T-helper 9 cell (primary cell): Measurements from ENCODE around the gene NSUN7.
"Not testable (repeated sequence)": the region's sequence is repeated elsewhere in the genome, so short reads cannot be mapped to it uniquely, and the experiment has no call there.

Experiments
- DNase-seq: peaks from one replicate; pipeline ENCODE4 v3.0.0-alpha.2; 2020
- total RNA-seq, 2 donors: gene quantifications; one replicate each; lab custom pipeline; 2026; lab: John Stamatoyannopoulos, UW

Gene NSUN7, protein sequence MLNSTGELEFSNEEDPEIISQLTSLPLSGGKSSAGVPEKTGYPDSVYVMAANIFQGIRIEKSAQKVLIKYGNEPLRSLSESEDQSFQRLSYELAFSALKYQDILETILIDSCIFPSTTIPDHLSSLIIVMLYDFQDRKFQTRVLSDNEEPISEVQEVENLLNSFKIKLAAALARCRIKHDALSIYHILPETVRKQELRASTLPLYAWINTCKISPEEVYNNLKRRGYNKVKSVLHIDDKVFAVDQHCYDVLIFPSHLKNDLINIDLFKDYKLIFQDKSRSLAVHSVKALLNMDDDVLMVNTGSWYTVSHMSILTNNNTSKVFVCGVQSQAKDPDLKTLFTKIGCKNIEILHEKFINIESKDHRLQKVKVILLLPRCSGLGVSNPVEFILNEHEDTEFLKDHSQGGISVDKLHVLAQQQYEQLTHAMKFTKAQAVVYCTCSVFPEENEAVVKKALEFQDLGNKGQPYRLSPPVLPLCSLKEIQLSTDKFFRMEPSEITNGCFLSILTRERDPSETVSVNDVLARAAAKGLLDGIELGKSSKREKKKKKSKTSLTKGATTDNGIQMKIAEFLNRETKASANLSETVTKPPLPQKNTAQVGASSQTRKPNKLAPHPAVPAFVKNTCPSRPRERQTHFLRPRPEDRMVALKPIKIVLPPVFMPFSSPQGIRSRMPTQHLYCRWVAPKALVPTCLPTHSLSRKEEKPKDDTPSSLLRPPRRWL
- 0 reads per million in 2 donors for total RNA-seq

DNA sequence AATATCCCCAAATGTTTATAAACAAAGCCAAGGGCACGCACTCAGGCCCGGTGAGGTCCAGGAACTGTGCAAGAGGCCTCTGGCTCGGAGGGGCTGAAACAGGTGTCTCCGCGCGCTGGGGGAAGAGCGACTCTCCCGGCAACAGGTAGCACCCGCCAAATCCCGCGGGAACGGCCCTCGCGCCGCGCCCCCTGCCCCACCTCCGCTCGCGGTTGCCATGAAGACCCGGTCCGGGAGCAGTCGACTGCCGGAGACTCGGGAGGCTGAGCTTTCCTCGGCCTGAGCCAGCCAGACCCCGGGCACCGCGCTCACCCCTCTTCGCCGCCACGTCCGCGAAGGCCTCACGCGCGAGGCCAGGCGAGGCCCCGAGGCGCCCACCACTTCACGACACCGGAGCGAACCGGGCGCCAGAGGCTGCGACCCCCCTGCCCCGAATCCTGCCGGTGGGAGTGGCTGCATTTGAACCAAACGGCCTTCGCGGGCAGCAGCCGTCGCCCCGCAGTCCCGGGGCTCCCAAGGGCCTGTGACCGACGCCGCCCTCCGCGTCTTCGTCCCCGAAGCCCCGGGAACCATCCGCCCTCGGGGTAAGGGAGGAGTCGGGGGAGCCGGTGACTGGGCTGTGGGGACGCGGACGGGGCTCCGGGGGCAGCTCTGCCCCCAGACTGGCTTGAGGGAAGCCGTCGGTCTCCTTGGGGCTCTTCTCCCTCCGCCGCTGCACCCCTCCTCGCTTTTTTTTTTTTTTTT, at the start of gene NSUN7:
TSS of gene NSUN7 (plus strand) at position 239 of the 744 bp plus-strand sequence. CDS start 739 bp downstream, outside the sequence.
- DNase-seq, result no peak

DNA sequence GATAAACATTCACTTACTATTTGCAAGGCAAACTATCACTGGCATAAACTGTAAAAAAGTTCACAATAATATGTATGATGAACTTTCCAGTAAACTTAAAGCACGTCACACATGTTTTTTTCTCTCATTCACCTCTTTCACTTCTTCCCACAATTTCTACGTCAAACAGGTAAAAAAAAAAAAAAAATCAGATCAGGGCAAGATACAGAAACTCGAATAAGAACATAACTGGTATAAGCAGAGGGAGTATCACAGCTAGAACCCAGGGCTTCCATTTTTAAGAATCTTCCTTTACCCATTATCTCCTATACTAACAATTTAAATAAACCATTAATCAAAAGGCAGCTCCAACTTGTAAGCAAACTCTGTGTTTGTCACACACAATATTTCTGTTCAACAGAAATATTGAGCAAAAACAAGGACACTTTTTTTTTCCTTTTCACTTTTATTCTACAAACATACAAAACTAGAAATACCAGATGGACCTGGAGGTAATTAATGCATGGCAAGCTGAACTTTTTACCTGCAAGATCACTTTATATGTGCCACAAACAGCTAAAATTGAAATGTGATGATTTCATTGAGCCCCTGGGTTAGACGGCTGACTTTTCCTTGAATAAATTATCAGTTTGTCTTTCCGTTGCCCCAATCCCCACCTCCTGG, 47.5 kb upstream of the NSUN7 start:
- no peak for DNase-seq

DNA sequence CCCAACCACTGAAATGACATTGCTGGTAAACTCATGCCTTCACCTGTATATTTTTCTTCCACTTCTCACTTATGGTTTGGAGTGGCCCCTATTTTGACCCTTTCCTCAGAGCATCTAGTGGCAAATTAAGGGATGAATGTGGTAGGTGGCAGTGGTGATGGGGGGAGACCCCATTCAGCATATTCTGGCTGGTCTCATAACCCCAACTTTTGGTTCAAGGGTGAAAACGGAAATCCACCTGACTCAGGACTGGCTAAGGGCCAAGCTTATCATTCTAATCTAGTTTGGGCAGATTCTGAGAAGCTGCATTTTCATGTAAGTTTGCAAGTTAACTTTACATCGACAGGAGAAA, 47.0 kb upstream of the NSUN7 start:
- DNase-seq, result no peak

DNA sequence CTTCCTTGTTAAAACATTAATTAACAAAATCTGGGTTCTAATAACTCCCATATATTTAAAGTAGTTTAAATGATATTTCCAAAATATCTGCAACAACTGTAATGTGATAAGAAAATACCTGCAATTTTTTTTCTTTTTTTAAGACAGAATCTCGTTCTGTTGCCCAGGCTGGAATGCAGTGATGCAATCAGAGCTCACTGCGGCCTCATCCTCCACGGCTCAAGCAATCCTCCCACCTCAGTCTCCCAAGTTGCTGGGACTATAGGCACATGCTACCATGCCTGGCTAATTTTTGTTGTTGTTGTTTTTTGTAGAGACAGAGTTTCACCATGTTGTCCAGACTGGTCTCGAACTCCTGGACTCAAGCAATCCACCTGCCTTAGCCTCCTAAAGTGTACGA, 45.7 kb upstream of the NSUN7 start:
- no peak for DNase-seq

DNA sequence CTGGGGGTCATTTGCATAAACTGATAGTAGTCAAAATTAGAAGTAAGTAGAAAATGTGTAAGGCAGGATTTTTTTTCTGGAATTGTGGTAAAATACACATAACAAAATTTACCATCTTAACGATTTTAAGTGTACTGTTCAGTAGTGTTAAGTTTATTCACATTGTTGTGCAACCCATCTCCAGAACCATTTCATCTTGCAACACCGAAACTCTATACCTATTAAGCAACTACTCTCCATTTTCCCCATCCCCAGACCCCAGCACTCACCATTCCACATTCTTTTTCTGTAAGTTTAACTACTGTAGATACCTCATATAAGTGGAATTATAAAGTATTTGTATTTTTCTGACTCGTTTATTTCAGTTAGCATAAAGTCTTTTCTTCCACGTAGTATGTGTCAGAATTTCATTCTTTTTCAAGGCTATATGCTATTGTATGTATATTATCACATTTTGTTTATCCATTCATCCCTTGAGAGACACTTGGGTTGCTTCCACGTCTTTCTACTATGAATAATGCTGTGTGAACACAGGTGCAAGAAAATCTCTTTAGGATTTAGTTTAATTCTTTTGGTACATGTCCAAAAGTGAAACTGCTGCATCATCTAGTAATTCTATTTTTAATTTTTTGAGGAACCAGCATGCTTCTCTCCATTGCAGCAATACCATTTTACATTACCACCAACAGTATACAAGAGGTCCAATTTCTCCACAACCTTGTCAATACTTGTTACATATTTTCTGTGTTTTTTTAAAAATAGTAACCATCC, 39.1 kb upstream of the NSUN7 start:
- no peak for DNase-seq

DNA sequence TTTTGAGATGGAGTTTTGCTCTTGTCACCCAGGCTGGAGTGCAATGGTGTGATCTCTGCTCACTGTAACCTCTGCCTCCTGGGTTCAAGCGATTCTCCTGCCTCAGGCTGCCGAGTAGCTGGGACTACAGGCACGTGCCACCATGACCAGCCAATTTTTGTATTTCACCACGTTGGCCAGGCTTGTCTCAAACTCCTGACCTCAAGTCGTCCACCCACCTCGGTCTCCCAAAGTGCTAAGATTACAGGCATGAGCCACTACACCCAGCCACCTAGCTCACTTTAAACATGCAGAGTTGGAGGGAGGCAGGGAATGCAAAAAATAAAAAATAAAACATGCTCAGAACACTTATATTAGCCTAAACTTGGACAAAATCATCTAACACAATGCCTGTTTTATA, 36.8 kb upstream of the NSUN7 start:
- not testable (repeated sequence) for DNase-seq

DNA sequence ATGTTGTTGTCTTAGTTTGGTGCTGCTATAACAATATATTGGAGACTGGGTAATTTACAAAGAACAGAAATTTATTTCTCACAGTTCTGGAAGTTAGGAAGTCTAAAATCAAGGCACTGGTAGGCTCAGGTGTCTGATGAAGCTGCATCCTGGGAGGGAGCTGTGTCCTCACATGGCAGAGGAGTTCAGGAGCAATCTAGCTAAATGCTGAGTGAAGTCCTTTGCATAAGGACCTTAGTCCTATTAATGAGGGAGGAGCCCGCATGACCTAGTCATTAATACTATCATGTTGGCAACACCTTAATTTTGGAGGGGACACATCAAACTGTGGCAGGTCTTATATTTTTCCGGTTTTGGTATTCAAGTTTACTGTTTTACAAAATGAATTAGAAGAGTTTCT, 36.0 kb upstream of the NSUN7 start:
- DNase-seq, result no peak

DNA sequence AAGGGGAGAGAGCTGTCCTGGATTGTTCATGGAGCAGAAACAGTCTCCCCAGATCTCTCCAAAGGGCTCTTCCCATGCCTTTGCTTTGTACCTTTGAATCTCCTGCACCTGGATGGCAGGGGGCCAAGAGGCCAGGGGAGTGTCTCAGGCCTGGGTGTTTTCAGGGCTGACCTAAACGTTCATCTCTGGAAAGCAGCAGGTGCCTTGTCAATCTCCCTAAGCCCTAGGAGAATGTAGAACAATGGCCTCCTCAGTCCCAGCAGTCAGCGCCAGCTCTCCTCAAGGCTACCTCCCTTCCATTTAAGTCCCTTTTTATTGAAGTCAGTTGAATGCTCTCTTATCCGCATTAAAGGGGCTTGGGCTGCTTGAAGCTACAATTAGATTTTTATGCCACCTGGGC, 31.2 kb upstream of the NSUN7 start:
- no peak for DNase-seq

DNA sequence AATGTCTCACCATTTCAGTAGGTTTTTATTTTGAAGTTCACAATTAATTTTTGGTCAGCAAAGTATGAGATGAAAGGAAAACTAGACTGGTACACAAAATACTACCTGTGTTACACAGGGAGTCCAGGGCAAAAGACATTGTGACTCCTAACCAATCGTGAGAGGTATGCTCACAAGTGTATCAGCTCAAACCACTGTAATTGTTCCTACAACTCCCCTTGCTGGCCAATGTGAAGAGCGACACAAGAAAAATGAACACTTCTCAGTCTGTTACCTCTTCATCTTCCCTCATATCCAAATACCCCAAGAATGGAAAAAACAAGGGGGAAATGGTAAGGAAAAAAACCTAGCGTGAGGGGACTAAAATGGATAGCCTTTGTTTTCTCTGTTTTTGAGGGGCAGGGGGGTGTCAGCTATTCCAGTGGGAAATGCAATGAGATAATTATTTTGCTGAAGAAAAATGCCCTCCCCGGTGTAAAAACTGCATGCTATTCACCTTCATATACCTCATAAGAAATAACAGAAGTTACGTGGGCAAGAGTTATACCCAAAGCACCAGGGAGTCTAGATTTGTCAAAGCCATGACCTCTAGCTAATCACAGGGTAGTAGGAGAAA, 30.6 kb upstream of the NSUN7 start:
- no peak for DNase-seq

DNA sequence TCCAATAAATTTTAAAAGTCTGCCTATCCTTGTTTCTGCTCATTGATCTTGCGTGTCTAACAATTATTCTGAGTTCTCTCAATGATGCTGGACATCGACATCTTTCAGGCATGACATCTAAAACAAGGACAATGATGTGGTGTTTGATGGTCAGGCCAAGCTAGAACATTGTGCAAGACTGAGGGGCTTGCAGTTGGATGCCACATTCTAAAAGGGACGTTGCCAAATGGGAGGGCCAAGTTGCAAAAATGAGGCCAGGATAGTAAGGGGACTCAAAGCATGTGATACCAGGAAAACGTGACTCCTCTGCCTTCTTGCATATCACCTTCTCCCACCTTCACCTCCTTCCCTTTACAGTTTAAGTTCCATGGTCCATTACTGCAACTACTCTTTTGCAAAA, 29.4 kb upstream of the NSUN7 start:
- DNase-seq, result no peak

DNA sequence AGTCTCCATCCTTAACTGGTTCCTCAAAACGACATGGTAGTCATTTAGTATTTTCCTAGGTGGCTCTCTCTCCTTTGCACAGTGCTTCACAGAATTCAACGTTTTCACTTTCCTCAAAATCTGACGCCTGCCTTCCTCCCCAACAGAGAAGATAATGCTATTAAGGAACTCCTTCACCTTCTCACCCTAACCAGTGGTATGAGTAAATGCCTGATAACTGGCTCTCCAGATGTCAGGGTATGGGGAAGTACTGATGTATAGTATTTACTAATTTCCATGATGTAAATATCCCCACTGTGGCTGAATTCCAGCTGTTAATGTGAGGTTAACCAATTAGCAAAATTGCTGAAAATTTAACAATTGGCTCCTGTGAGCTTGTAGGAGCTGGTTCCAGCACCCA, 28.8 kb upstream of the NSUN7 start:
- DNase-seq, result no peak

DNA sequence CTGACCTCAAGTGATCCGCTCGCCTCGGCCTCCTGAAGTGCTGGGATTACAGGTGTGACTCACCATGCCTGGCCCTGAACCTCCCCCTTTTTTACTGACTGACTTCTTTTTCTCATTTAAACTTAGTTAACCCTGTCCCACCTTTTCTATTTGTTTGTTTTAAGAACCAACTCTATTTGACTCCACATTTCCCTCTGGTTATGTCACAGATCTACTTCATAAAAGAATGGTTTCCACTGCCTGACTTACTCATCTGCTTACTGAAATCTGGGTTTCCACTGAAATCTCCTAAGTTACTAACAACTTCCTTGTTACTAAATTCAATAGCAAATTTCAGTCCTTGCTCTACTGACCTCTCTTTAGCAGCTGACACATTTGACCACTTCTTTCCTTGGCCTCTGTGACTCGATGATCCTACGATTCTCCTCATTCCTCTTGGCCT, 28.0 kb upstream of the NSUN7 start:
- DNase-seq, result no peak

DNA sequence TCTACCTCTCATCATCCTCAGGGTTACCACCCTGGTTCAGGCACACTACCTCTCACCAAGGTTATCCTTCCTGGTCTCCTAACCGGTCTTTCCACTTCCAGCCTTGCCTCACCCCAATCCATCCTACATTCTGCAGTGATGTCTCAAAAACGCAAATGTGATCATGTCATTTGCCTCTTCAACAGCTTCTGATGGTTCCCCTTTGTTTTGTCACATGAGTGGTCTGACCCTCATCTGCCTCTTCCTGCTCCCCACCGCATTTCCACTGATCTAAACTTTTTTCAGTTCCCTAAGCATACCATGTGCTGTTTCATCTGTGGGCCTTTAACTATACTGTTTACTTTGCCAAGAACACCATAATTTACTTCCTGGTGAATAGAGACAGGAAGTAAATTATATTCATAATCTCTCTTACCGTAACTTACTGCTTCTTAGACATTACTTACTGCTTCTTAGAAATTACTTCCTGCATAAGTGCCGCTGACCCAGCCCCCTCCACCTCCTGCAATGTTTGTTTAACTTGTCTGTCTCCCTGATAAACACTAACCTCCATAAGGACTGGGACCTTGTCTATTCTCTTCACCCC, 27.1 kb upstream of the NSUN7 start:
- DNase-seq, result no peak

DNA sequence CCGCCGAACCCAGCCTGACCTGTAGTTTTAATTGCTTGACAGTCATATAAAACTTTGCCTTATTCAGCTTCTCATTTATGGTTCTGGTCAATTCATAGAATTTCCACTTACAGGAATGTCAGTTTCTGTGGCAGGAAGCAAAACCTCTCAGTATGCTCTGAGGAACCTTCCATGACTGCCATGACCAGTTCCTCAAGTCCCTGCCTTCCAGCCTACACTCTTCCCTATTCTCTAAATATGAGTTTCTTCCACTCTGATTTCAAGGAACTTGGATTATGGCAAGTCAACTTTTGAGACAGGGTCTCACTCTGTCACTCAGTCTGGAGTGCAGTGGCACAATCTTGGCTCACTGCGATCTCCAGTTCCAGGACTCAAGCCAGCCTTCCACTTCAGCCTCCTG, 26.0 kb upstream of the NSUN7 start:
- no peak for DNase-seq

DNA sequence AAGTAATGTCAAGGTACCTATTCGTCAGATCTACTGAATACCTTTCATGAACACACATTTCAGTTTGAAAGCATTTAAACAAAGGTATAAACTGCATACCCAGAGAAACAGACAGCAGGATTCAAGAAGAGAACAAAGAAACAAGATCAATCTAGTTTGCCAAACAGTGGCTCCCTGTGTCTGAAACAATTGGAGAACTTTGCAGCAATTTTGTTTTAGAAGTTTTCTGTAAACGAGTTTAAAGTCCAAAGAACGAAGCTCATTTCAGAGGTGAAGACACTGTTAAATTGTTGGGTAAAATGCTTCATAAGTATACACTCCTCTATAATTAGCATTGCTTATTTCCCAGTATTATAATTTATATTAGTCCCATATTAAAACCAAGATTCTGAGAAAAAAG, 21.4 kb upstream of the NSUN7 start:
- DNase-seq, result no peak

DNA sequence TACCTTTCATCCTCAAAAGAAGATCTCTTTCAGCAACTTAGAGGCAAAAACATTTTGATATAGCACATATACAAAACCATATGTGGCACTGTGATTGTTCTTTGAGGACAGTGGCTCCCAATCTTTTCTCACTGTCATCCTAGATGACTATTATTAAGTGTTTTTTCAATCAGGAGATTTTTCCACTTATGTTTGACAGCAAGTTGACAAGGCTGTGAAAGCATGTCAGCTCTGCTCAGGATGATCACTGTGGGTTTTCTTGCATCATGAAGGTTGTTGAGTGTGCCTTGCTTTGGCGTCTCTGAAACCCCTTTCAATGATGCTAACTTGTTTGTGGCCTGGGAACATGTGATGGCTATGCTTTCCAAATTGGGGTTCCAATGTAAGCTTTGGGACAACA, 20.2 kb upstream of the NSUN7 start:
- no peak for DNase-seq

DNA sequence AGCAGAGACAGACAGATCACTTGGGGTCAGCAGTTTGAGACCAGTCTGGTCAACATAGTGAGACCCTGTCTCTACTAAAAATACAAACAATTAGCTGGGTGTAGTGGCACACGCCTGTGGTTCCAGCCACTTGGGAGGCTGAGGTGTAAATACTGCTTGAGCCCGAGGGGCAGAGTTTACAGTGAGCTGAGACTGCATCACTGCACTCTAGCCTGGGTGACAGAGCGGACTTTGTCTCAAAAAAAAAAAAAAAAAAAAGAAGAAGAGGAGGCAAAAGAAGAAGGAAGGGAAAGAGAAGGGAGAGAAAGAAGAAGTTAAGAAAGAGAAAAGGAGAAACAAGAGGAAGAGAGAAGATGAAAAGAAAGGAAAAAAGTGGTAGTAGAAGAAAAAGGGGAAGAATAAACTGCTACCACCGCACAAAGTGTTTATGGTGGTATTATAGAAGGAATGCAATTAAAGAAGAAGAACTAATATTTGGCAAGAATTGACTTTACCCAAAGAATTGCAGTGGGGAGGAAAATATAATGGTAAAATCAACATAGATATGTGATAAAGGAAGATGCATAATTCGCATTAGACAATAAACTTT, 19.6 kb upstream of the NSUN7 start:
- DNase-seq, result no peak

DNA sequence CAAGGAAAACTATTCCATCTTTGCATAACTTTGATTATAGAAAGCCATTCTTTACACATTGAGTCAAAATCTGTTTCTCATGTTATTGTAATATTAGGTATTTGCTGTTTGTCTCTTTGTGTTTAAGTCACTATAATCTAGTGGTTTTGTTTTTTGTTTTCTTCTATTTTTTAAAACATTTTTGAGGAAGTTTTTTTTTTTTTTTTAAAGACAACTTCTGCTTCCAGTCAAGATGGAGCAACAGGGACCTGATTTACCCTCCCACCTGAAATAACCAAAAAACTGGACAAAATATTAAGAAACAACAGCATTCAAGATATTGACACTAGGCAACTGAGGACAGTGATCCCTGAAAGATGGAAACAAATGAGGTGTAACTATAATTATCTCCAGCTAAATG, 18.4 kb upstream of the NSUN7 start:
- DNase-seq, result no peak

DNA sequence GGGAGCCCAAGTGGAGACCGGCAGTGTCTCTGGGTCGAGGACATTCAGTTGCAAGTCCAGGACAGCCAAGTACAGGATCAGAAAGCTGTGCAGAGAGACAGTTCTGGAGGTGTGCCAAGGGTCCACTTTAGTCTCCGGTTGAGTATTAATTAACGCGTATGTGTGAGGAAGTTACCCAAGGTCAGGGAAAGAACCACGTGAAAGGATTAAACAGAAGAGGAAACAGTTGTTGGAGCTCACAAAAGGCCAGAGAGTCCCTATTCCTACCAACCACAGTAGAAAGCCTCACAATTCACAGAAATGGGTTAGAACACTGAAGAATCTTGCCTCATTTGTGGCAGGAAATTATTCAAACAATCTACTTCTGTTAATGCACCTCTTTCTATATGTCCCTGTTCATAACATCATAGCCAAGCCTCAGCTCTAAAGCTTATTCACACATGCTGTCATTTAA, 17.9 kb upstream of the NSUN7 start:
- DNase-seq, result no peak

DNA sequence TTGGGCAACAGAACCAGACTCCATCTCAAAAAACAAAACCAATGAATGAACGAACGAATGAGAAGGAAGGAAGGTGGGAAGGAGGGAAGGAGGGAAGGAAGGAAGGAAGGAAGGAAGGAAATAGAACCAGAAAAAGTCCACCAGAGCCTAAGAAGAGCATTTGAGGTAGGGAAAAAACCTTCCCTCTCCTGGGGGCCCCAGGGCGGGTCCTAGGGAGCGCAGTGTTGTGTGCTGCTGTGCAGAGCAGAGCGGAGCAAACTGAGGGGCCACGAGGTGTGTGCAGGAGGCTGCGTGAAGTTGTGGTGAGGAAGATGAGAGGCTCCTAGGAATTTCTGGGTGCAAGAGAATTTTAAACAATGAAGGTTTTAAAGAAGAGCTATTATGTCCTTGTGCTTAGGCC, 16.0 kb upstream of the NSUN7 start:
- DNase-seq, result no peak

DNA sequence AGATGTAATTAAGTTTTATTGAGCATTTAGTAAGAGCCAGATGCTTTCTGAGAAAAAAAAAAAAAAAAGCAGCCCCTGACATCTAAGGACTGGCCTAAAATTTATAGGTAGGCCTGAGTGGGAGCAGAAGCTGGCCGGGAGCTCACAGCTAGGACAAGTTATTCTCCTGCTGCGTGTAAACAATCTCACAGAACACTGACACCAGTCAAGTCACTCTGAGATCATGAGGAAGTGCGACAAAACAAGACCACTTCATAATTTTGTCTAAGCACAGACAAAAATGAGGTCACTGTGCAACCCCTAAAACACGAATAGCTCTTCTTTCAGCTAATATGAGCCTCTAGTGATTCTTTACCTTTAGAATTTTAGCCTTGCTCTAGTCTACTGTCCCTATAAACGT, 15.3 kb upstream of the NSUN7 start:
- DNase-seq, result no peak
